Measurements from ENCODE around the gene KIF26B.

KIF26B gene

GRCh38 chr1:245431706-245432105 lies 276.9 kb downstream of the KIF26B start:
- DNase-seq (ENCODE audit: low spot score) = no peak

GRCh38 chr1:245432228-245432875 lies 277.6 kb downstream of the KIF26B start:
- DNase-seq (ENCODE audit: low spot score) = no peak

- DNase-seq (ENCODE audit: low spot score) = no peak
Observed at GRCh38 chr1:245433561-245433960, 278.8 kb downstream of the KIF26B start.

GRCh38 chr1:245434280-245434679 lies 279.5 kb downstream of the KIF26B start:
- no peak for DNase-seq (ENCODE audit: low spot score)

- no peak for DNase-seq (ENCODE audit: low spot score)
Observed at GRCh38 chr1:245436407-245436806, 281.6 kb downstream of the KIF26B start.

- DNase-seq (ENCODE audit: low spot score) = no peak
Observed at GRCh38 chr1:245437369-245438062, 282.7 kb downstream of the KIF26B start.

GRCh38 chr1:245440922-245441321 lies 286.1 kb downstream of the KIF26B start:
- DNase-seq (ENCODE audit: low spot score) = no peak

- no peak for DNase-seq (ENCODE audit: low spot score)
Observed at GRCh38 chr1:245441689-245442088, 286.9 kb downstream of the KIF26B start.

- no peak for DNase-seq (ENCODE audit: low spot score)
Observed at GRCh38 chr1:245444147-245444828, 289.5 kb downstream of the KIF26B start.

GRCh38 chr1:245444945-245445344 lies 290.2 kb downstream of the KIF26B start:
- no peak for DNase-seq (ENCODE audit: low spot score)

GRCh38 chr1:245448531-245448930 lies 293.7 kb downstream of the KIF26B start:
- no peak for DNase-seq (ENCODE audit: low spot score)

GRCh38 chr1:245448975-245449431 lies 294.2 kb downstream of the KIF26B start:
- no peak for DNase-seq (ENCODE audit: low spot score)

GRCh38 chr1:245453541-245453940 lies 298.8 kb downstream of the KIF26B start:
- DNase-seq (ENCODE audit: low spot score) = no peak

GRCh38 chr1:245454051-245454450 lies 299.3 kb downstream of the KIF26B start:
- no peak for DNase-seq (ENCODE audit: low spot score)

- no peak for DNase-seq (ENCODE audit: low spot score)
Observed at GRCh38 chr1:245457562-245457961, 302.8 kb downstream of the KIF26B start.

- no peak for DNase-seq (ENCODE audit: low spot score)
Observed at GRCh38 chr1:245458234-245458633, 303.4 kb downstream of the KIF26B start.

GRCh38 chr1:245458761-245459174 lies 304.0 kb downstream of the KIF26B start:
- no peak for DNase-seq (ENCODE audit: low spot score)

GRCh38 chr1:245459621-245460020 lies 304.8 kb downstream of the KIF26B start:
- DNase-seq (ENCODE audit: low spot score) = no peak

- DNase-seq (ENCODE audit: low spot score) = no peak
Observed at GRCh38 chr1:245461681-245462080, 306.9 kb downstream of the KIF26B start.

GRCh38 chr1:245462161-245462560 lies 307.4 kb downstream of the KIF26B start:
- no peak for DNase-seq (ENCODE audit: low spot score)

- no peak for DNase-seq (ENCODE audit: low spot score)
Observed at GRCh38 chr1:245463392-245464165, 308.8 kb downstream of the KIF26B start.

- no peak for DNase-seq (ENCODE audit: low spot score)
Observed at GRCh38 chr1:245464290-245464689, 309.5 kb downstream of the KIF26B start.
